Caco-2 (cell line): ENCODE measurements around the gene CUL7. TPM values are rescaled to one million over a fixed set of nuclear protein-coding genes. Genes with fewer than 3 reads are reported as not detected.

ENCODE experiments used
- BruUV-seq: library from RNA; stranded (reverse); fragments of 400-500 nt; replicated peaks from 2 replicates; lab custom pipeline; 2021; lab: Mats Ljungman, UMichigan
- CTCF ChIA-PET: fragments of 300-600 bp; sonication (Branson Sonifier 250); formaldehyde crosslinking; loops from one replicate; lab custom pipeline; 2022; ENCODE audit warnings: antibody characterized with exemption; lab: Charles Lee
- POLR2A ChIA-PET: fragments of 300-600 bp; sonication (Branson Sonifier 250); formaldehyde crosslinking; loops from one replicate; lab custom pipeline; 2022; ENCODE audit warnings: antibody characterized with exemption; lab: Charles Lee
- DNase-seq, 2 experiments: peaks; one replicate each; pipeline versions ENCODE4 v3.0.0 to v3.0.0-alpha.2; 2020 to 2022
- H3K27me3 ChIP-seq: replicated peaks from 2 replicates; pipeline ENCODE4 v1.6.0; 2011; ENCODE audit warnings: low read length; ENCODE audit not compliant: control insufficient read depth, insufficient read depth
- H3K36me3 ChIP-seq: 2 replicates; pipeline ENCODE4 v1.5.1; 2011; ENCODE audit warnings: low read length; ENCODE audit not compliant: control insufficient read depth, insufficient read depth
- H3K4me1 ChIP-seq: fragments of 250-450 bp; sonication (Bioruptor Pico); 2 replicates; pipeline ENCODE4 v1.5.1; 2020; ENCODE audit warnings: mild to moderate bottlenecking
- H3K4me3 ChIP-seq: 2 replicates; pipeline ENCODE4 v1.5.1; 2011; ENCODE audit warnings: low read depth, mild to moderate bottlenecking, control low read depth, low read length
- H3K9me3 ChIP-seq: fragments of 250-450 bp; sonication (Bioruptor Pico); 2 replicates; pipeline ENCODE4 v1.5.1; 2020; ENCODE audit warnings: mild to moderate bottlenecking, moderate library complexity
- H3K27ac Mint-ChIP-seq: one replicate; pipeline ENCODE4 v1.8.0; 2022; ENCODE audit warnings: mixed read lengths; ENCODE audit not compliant: unreplicated experiment
- H3K27me3 Mint-ChIP-seq: one replicate; pipeline ENCODE4 v1.8.0; 2022; ENCODE audit warnings: mixed read lengths; ENCODE audit not compliant: insufficient read depth, unreplicated experiment
- H3K36me3 Mint-ChIP-seq: one replicate; pipeline ENCODE4 v1.8.0; 2022; ENCODE audit warnings: mild to moderate bottlenecking, mixed read lengths; ENCODE audit not compliant: insufficient read depth, unreplicated experiment
- H3K4me1 Mint-ChIP-seq: one replicate; pipeline ENCODE4 v1.8.0; 2022; ENCODE audit warnings: low read depth, mixed read lengths; ENCODE audit not compliant: unreplicated experiment
- H3K4me3 Mint-ChIP-seq: one replicate; pipeline ENCODE4 v1.8.0; 2022; ENCODE audit warnings: mild to moderate bottlenecking, moderate library complexity, mixed read lengths; ENCODE audit not compliant: unreplicated experiment
- H3K9me3 Mint-ChIP-seq: one replicate; pipeline ENCODE4 v1.8.0; 2022; ENCODE audit warnings: mixed read lengths; ENCODE audit not compliant: unreplicated experiment
- CTCF ChIP-seq, 2 experiments: fragments of 200-600 bp in 1 of 2; IDR thresholded peaks; 1 replicate in 1 of 2; 2 replicates in 1 of 2; pipeline versions ENCODE4 v1.5.1 to v1.8.0; 2011 to 2022; ENCODE audit warnings: antibody characterized with exemption in 1 of 2, control low read depth in 1 of 2, inconsistent platforms in 1 of 2, low read depth in 1 of 2, low read length in 1 of 2, mild to moderate bottlenecking in 1 of 2, moderate library complexity in 1 of 2; ENCODE audit not compliant: insufficient read depth in 1 of 2, severe bottlenecking in 1 of 2, unreplicated experiment in 1 of 2
- intact Hi-C: fragments of 100-400 bp; cut with micrococcal nuclease; formaldehyde crosslinking; loops from one replicate; pipeline ENCODE4 v1.10.0; 2022; ENCODE audit not compliant: unreplicated experiment
- total RNA-seq: library from RNA; stranded (reverse); gene quantifications from 2 replicates; pipeline ENCODE4 v1.2.3, GENCODE V29; 2022

CUL7 gene
- total RNA-seq, 1 experiment from 2014 or later, result 26.7 TPM

- Histone ChIP-seq H3K4me3 (peak within 1 kb of the TSS; percentile 80), H3K27me3 (no peaks in the 10 kb centered on the region), H3K9me3 (no peaks in the 10 kb centered on the region), H3K4me1 (peaks cover 10% of the 10 kb centered on the region), H3K36me3 (peaks cover 2% of the 10 kb centered on the region; the same call in 1 of the 2 replicates)
- Mint-ChIP-seq H3K9me3 (no peaks in the 10 kb centered on the region), H3K4me3 (peak within 1 kb of the TSS; percentile 96), H3K27me3 (no peaks in the 10 kb centered on the region), H3K36me3 (peaks cover 55% of the 10 kb centered on the region), H3K4me1 (no peaks in the 10 kb centered on the region), H3K27ac (peak within 1 kb of the TSS; percentile 96)
- intact Hi-C loops, result no loop called here
- ChIA-PET CTCF (interaction anchor here (1.2 kb wide), 1 partner anchor 38 kb away, joined by 3 read pairs; the partner anchor contains the start of genes KLC4 and MRPL2), POLR2A (interaction anchor here (0.5 to 1.0 kb wide), 7 partner anchors 7 to 234 kb away, joined by 3 to 6 read pairs (median 3); partner anchors contain the start of genes CNPY3, CUL7, KLHDC3 and PPP2R5D)
- BruUV-seq, result TSS peak; percentile 48
- peak; percentile 69 to 80 for DNase-seq
- TF ChIP-seq CTCF (IDR thresholded peaks at IDR 0.05; ENCODE audit: insufficient read depth in 1 of 2, low read depth in 1 of 2, low read length in 1 of 2, severe bottlenecking in 1 of 2, unreplicated experiment in 1 of 2), result no peak
Measured at GRCh38 chr6:43021270-43022047, 32.2 kb downstream of the CUL7 start, which contains the start of gene RRP36. RRP36 (plus strand) TSS chr6:43021623; CDS start chr6:43021655, 32 bp downstream.

GRCh38 chr6:43020847-43021246 is 32.8 kb downstream of the CUL7 start:
- H3K9me3 Mint-ChIP-seq, result no peaks in the 10 kb centered on the region
- peak in 1 of 2 experiments; percentile 19 for DNase-seq
- TF ChIP-seq CTCF (IDR thresholded peaks at IDR 0.05; ENCODE audit: insufficient read depth in 1 of 2, low read depth in 1 of 2, low read length in 1 of 2, severe bottlenecking in 1 of 2, unreplicated experiment in 1 of 2), result no peak
- H3K4me3 ChIP-seq, result peak overlapping the region; percentile 80
- no peaks in the 10 kb centered on the region for H3K9me3 ChIP-seq
- peaks cover 2% of the 10 kb centered on the region; the same call in 1 of the 2 replicates for H3K36me3 ChIP-seq
- no peaks in the 10 kb centered on the region for H3K27me3 ChIP-seq
- H3K4me1 ChIP-seq, result peaks cover 10% of the 10 kb centered on the region
- TSS peak; percentile 86 for BruUV-seq
- ChIA-PET POLR2A (interaction anchor here (0.8 to 1.0 kb wide), 4 partner anchors 12 to 41 kb away, joined by 3 to 4 read pairs (median 3); partner anchors contain the start of genes CUL7 and PPP2R5D), CTCF (interaction anchor here (1.2 kb wide), 1 partner anchor 39 kb away, joined by 3 read pairs; the partner anchor contains the start of genes KLC4 and MRPL2)
- H3K4me3 Mint-ChIP-seq, result peak overlapping the region; percentile 96
- H3K27me3 Mint-ChIP-seq, result no peaks in the 10 kb centered on the region
- peak overlapping the region; percentile 96 for H3K27ac Mint-ChIP-seq
- no peaks in the 10 kb centered on the region for H3K4me1 Mint-ChIP-seq
- peaks cover 49% of the 10 kb centered on the region for H3K36me3 Mint-ChIP-seq
- intact Hi-C loops, result no loop called here

- no TSS peak for BruUV-seq
- peak overlapping the region; percentile 29 for H3K4me3 Mint-ChIP-seq
- H3K36me3 Mint-ChIP-seq, result peaks cover 42% of the 10 kb centered on the region
- no peaks in the 10 kb centered on the region for H3K9me3 ChIP-seq
- H3K27me3 ChIP-seq, result no peaks in the 10 kb centered on the region
- no peak for TF ChIP-seq CTCF (IDR thresholded peaks at IDR 0.05; ENCODE audit: insufficient read depth in 1 of 2, low read depth in 1 of 2, low read length in 1 of 2, severe bottlenecking in 1 of 2, unreplicated experiment in 1 of 2)
- no peak for DNase-seq
- no peaks in the 10 kb centered on the region for H3K9me3 Mint-ChIP-seq
- peaks cover 10% of the 10 kb centered on the region for H3K4me1 ChIP-seq
- H3K4me1 Mint-ChIP-seq, result no peaks in the 10 kb centered on the region
- ChIA-PET POLR2A (interaction anchor here (0.6 to 1.0 kb wide), 4 partner anchors 12 to 160 kb away, joined by 3 to 5 read pairs (median 4); partner anchors contain the start of gene PPP2R5D), CTCF (interaction anchor here (1.2 kb wide), 1 partner anchor 39 kb away, joined by 3 read pairs; the partner anchor contains the start of genes KLC4 and MRPL2)
- peak overlapping the region; percentile 51 for H3K27ac Mint-ChIP-seq
- intact Hi-C loops, result no loop called here
- peaks cover 2% of the 10 kb centered on the region; the same call in 1 of the 2 replicates for H3K36me3 ChIP-seq
- H3K27me3 Mint-ChIP-seq, result no peaks in the 10 kb centered on the region
- H3K4me3 ChIP-seq, result no peak overlapping the region
Measured at GRCh38 chr6:43020052-43020705, 33.5 kb downstream of the CUL7 start.
